ENCODE measurements around the gene DOC2A. TPM values are rescaled to one million over a fixed set of nuclear protein-coding genes. Genes with fewer than 3 reads are reported as not detected.
A peak's percentile ranks its signal among the peaks of the same experiment; 100 is the strongest.

The DOC2A gene
- total and polyA plus RNA-seq, 12 donors: 0.27 to 2.7 (median 0.55) TPM; not detected in 6

DNA sequence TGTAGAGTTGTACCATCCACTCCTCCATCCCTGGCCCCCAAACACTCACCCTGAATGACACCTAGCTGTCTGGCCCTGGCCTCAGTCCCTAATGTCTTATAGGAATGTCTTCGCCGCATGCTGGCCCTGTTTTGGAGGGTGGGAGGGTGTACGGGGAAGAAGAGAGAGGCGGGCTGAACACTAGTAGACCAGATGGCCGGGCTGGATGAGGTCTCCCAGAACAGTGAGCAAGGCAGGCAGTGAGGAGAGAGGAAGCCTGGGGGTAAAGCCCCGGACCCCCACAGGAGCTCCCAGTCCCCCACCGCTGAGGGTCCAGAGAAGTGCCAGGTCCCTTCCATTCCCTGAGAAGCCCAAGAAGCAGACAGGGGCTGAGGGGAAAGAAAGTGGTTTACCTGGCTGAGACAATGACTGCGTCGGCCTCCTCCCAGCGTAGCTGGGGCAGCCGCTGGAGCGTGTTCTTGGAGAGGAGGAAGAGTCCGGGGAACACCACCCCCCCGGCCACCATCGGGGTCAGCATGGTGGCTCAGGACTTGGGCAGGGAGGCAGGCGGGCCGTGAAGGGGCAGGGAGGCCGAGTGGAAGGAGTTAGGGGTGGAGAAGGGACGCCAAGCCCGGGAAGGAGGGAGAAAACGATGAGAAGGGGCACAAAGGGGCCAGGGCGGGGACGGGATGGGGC lies 19.3 kb upstream of the DOC2A start:
- no peak for TF ChIP-seq CTCF (IDR thresholded peaks at IDR 0.05)
- DNase-seq (no peak), ATAC-seq (no peak)
- Histone ChIP-seq H3K36me3 (no peaks in the 10 kb centered on the region), H3K4me1 (peaks cover 0 to 10% (median 6%) of the 10 kb centered on the region in 9 donors), H3K4me3 (no peak overlapping the region), H3K27me3 (peaks cover 4 to 98% (median 89%) of the 10 kb centered on the region in 7 donors), H3K9me3 (no peaks in the 10 kb centered on the region), H3K27ac (no peak overlapping the region)
- intact Hi-C loops (cut with DNase I): no loop called here
- WGBS, 2 donors: 22% methylated on average over 23 of the region's 23 CpGs

DNA sequence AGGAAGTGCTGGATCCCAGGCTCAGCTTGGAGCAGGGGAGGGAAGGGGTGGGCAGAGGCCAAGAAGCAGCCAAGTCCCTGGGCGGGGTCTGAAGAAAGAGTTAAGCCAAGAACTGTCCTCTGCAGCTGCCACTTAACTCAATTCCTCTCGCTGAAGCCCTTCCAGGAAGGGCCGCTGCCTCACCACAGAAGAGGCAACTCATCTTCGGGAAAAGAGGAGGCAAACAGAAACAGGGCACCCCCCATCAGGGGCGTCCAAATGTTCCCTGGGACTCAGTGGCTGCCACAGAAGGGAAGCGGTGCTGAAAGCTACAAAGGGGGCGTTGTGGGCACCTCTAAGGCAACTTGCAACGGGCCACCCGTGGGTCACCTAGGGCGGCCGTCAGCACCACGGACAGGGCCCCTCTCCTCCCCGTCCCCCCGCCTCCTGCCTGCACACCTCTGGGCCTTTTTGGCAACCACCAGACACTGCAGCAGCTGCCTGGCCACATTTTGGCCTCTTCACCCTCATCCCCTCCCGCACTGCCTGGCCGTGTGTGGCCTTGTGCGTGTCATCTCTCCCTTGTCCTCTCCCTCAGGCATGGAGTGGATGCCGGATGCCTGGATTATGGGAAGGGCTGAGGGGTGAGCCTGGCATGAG lies 17.7 kb upstream of the DOC2A start:
- peaks cover 0 to 10% (median 6%) of the 10 kb centered on the region in 9 donors for H3K4me1 ChIP-seq
- intact Hi-C loops (cut with DNase I): loop anchor here in 3 of 10 donors (5.0 to 10.0 kb wide), 3 partner anchors 326 to 334 kb away; no protein-coding TSS in a partner anchor
- H3K9me3 ChIP-seq: no peaks in the 10 kb centered on the region
- WGBS, 2 donors: 13% methylated on average over 18 of the region's 18 CpGs
- no peak overlapping the region for H3K4me3 ChIP-seq
- H3K36me3 ChIP-seq: no peaks in the 10 kb centered on the region
- DNase-seq (no peak), ATAC-seq (peak in 4 of 8 donors; percentile 37 to 65 (median 54))
- no peak overlapping the region for H3K27ac ChIP-seq
- H3K27me3 ChIP-seq: peaks cover 4 to 83% (median 74%) of the 10 kb centered on the region in 7 donors
- TF ChIP-seq CTCF (IDR thresholded peaks at IDR 0.05): no peak

DNA sequence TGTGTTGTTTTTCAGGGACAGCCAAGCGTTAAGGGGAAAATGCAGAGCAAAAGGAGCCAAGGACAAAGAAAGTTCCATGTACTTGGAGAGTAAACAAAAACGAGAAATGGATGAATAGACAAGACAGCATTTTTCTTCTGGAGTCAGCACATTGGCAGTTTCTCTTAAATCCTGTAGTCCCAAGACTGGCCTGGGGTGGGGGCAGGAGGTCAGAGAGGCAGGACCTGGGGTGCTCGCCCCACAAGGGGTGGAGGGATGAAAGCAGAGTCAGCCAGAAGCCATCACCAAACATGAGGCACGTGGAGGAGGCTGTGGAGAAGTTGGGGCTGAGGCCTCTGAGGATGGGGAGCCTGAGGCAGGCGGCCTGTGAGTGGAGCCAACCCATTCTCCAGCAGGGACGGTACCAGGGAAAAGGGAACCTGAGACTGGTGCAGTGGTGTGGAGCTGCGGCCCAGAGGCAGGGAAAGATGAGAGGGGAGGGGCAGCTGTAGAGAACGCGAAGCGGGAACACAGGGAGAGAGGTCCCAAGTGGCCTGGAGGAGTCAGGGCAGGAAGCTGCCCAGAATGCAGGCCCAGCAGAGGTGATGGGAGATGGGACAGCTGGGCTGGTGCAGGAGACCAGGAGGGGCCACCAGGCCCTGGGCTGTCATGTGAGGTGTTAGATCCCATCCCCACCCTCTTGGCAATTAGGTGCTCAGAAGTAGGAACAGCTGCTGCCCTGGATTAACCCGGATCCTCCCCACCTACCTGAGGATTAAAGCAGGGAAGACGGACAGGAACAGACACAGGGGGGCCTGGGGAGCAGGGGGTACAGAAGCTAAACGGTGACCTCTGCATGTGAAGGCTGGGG lies 17.0 kb upstream of the DOC2A start:
- Histone ChIP-seq H3K4me1 (peaks cover 0 to 10% (median 6%) of the 10 kb centered on the region in 9 donors), H3K4me3 (no peak overlapping the region), H3K9me3 (no peaks in the 10 kb centered on the region), H3K36me3 (no peaks in the 10 kb centered on the region), H3K27me3 (peaks cover 4 to 76% (median 66%) of the 10 kb centered on the region in 7 donors), H3K27ac (no peak overlapping the region)
- intact Hi-C loops (cut with DNase I): loop anchor here in 3 of 10 donors (5.0 to 10.0 kb wide), 3 partner anchors 326 to 333 kb away; no protein-coding TSS in a partner anchor
- TF ChIP-seq CTCF (IDR thresholded peaks at IDR 0.05): no peak
- WGBS, 2 donors: 39 to 42% methylated on average over 13 of the region's 13 CpGs
- DNase-seq: no peak
- ATAC-seq: peak in 1 of 8 donors; percentile 10

DNA sequence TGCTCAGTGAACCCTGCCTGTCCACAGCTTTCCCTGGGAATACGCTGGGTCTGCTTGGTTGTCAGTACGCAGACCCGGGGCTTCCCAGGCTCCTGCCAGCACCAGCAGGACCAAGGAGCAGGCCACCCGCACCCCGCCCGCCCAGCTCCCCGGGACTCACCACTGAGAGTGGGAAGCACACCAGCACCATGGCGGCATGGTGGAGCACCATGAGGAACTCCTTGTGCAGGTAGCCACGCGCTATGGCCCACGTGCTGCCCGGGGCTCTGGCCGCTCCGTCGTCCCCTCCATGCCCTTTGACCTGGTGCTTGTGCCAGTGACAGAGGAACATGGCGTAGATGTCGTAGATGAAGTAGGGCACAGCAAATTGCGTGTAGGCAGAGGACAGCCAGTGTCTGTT lies 15.6 kb upstream of the DOC2A start:
- Histone ChIP-seq H3K36me3 (no peaks in the 10 kb centered on the region), H3K9me3 (no peaks in the 10 kb centered on the region), H3K4me3 (no peak overlapping the region), H3K27me3 (peaks cover 4 to 62% (median 52%) of the 10 kb centered on the region in 7 donors), H3K4me1 (peaks cover 0 to 14% (median 10%) of the 10 kb centered on the region in 9 donors), H3K27ac (no peak overlapping the region)
- no peak for TF ChIP-seq CTCF (IDR thresholded peaks at IDR 0.05)
- ATAC-seq (no peak), DNase-seq (no peak)
- intact Hi-C loops (cut with DNase I): loop anchor here in 3 of 10 donors (5.0 to 10.0 kb wide), 3 partner anchors 324 to 332 kb away; no protein-coding TSS in a partner anchor
- WGBS, 2 donors: 89 to 90% methylated on average over 18 of the region's 18 CpGs

Data from heart right ventricle (tissue), 16 donors.